ENCODE measurements around the gene ECSIT. TPM values are rescaled to one million over a fixed set of nuclear protein-coding genes. Genes with fewer than 3 reads are reported as not detected.
"Not testable (repeated sequence)": the region's sequence is repeated elsewhere in the genome, so short reads cannot be mapped to it uniquely, and the experiment has no call there.

ECSIT gene
- total RNA-seq, 4 donors from 2014 or later: 40.4 to 65.7 (median 57.8) TPM

GRCh38 chr19:11478167-11479089 is 50.5 kb downstream of the ECSIT start:
- no peak for TF ChIP-seq POLR2A (IDR thresholded peaks at IDR 0.05)
- DNase-seq (ENCODE audit: low spot score in 2 of 2): no peak
- H3K36me3 ChIP-seq: peaks cover under 1% of the 10 kb centered on the region
- H3K27ac ChIP-seq: no peak overlapping the region
- peaks cover 42% of the 10 kb centered on the region for H3K4me1 ChIP-seq
- H3K4me3 ChIP-seq: no peak overlapping the region
- no peaks in the 10 kb centered on the region for H3K9me3 ChIP-seq
- WGBS: 63% methylated on average over 18 of the region's 19 CpGs
- H3K27me3 ChIP-seq: peaks cover 40% of the 10 kb centered on the region

GRCh38 chr19:11475861-11476260 is 53.1 kb downstream of the ECSIT start:
- WGBS: 75% methylated on average over 8 of the region's 8 CpGs
- peaks cover 18% of the 10 kb centered on the region for H3K4me1 ChIP-seq
- H3K27ac ChIP-seq: no peak overlapping the region
- H3K9me3 ChIP-seq: no peaks in the 10 kb centered on the region
- no peak for DNase-seq (ENCODE audit: low spot score in 2 of 2)
- H3K36me3 ChIP-seq: no peaks in the 10 kb centered on the region
- no peak for TF ChIP-seq CTCF (IDR thresholded peaks at IDR 0.05)
- no peak for TF ChIP-seq POLR2AphosphoS5 (IDR thresholded peaks at IDR 0.05)
- TF ChIP-seq EP300 (IDR thresholded peaks at IDR 0.05): no peak
- no peak for TF ChIP-seq POLR2A (IDR thresholded peaks at IDR 0.05)
- H3K4me3 ChIP-seq: no peak overlapping the region
- peaks cover 15% of the 10 kb centered on the region for H3K27me3 ChIP-seq

GRCh38 chr19:11475343-11475742 is 53.6 kb downstream of the ECSIT start:
- H3K4me3 ChIP-seq; H3K9me3 ChIP-seq; DNase-seq (ENCODE audit: low spot score in 2 of 2); H3K27ac ChIP-seq; H3K36me3 ChIP-seq; H3K27me3 ChIP-seq: not testable (repeated sequence)
- 100% methylated on average over 3 of the region's 3 CpGs for WGBS
- peaks cover 13% of the 10 kb centered on the region for H3K4me1 ChIP-seq

- Histone ChIP-seq H3K4me1 (no peaks in the 10 kb centered on the region), H3K9me3 (no peaks in the 10 kb centered on the region), H3K27me3 (no peaks in the 10 kb centered on the region), H3K27ac (no peak overlapping the region), H3K4me3 (no peak overlapping the region), H3K36me3 (no peaks in the 10 kb centered on the region)
- 61% methylated on average over 4 of the region's 4 CpGs for WGBS
- DNase-seq (ENCODE audit: low spot score in 2 of 2): no peak
- no peak for TF ChIP-seq EP300 (IDR thresholded peaks at IDR 0.05)
- no peak for TF ChIP-seq POLR2A (IDR thresholded peaks at IDR 0.05)
- TF ChIP-seq CTCF (IDR thresholded peaks at IDR 0.05): no peak
- no peak for TF ChIP-seq POLR2AphosphoS5 (IDR thresholded peaks at IDR 0.05)
Observed at GRCh38 chr19:11473725-11474124, 55.2 kb downstream of the ECSIT start.

- not testable (repeated sequence) for H3K4me3 ChIP-seq; H3K27me3 ChIP-seq; DNase-seq (ENCODE audit: low spot score in 2 of 2); H3K27ac ChIP-seq; H3K36me3 ChIP-seq; H3K4me1 ChIP-seq; H3K9me3 ChIP-seq
- 34% methylated on average over 8 of the region's 8 CpGs for WGBS
Observed at GRCh38 chr19:11468266-11468845, 60.6 kb downstream of the ECSIT start.

- TF ChIP-seq EP300 (IDR thresholded peaks at IDR 0.05) (no peak), CTCF (IDR thresholded peaks at IDR 0.05) (no peak), POLR2A (IDR thresholded peaks at IDR 0.05) (no peak)
- Histone ChIP-seq H3K4me3 (no peak overlapping the region), H3K4me1 (peaks cover 4% of the 10 kb centered on the region), H3K27ac (no peak overlapping the region), H3K36me3 (no peaks in the 10 kb centered on the region), H3K9me3 (no peaks in the 10 kb centered on the region), H3K27me3 (no peaks in the 10 kb centered on the region)
- no peak for DNase-seq (ENCODE audit: low spot score in 2 of 2)
- WGBS: 57% methylated on average over 1 of the region's 8 CpGs
Observed at GRCh38 chr19:11465600-11465999, 63.3 kb downstream of the ECSIT start.

All from suprapubic skin (tissue), 4 donors.